Stomach (tissue), 4 donors: Measurements from ENCODE around the gene GET3.

Source experiments
- POLR2A ChIP-seq, 4 donors: fragments of 450-650 bp; IDR thresholded peaks; one replicate each; pipeline ENCODE4 v1.6.1; 2016; ENCODE audit warnings: antibody characterized with exemption in 4 of 4, control low read depth in 2 of 4, mild to moderate bottlenecking in 1 of 4, moderate library complexity in 1 of 4
- POLR2AphosphoS5 ChIP-seq, 3 donors: sonication (generic); formaldehyde crosslinking; IDR thresholded peaks; one replicate each; pipeline ENCODE4 v1.6.1; 2016; ENCODE audit warnings: antibody characterized with exemption in 3 of 3
- TF ChIP-seq, protein P1 (sequence below), 7 experiments: fragments of 450-650 bp in 4 of 7; fragments of 200-600 bp in 3 of 7; sonication (generic) in 3 of 7; IDR thresholded peaks; one replicate each; pipeline ENCODE4 v1.5.1; 2016 to 2019; ENCODE audit warnings: antibody characterized with exemption in 7 of 7, control low read depth in 2 of 7, mild to moderate bottlenecking in 1 of 7

DNA sequence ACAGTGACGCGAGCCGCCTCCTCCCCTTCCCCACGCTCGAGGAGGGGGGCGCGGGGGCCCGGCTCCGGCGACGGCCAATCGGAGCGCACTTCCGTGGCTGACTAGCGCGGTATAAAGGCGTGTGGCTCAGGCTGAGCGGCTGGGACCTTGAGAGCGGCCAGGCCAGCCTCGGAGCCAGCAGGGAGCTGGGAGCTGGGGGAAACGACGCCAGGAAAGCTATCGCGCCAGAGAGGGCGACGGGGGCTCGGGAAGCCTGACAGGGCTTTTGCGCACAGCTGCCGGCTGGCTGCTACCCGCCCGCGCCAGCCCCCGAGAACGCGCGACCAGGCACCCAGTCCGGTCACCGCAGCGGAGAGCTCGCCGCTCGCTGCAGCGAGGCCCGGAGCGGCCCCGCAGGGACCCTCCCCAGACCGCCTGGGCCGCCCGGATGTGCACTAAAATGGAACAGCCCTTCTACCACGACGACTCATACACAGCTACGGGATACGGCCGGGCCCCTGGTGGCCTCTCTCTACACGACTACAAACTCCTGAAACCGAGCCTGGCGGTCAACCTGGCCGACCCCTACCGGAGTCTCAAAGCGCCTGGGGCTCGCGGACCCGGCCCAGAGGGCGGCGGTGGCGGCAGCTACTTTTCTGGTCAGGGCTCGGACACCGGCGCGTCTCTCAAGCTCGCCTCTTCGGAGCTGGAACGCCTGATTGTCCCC lies 54.2 kb downstream of the GET3 start, which contains the start of gene JUNB:
- peak; percentile 100 for TF ChIP-seq POLR2AphosphoS5 (IDR thresholded peaks at IDR 0.05)
- TF ChIP-seq, protein P1, sequence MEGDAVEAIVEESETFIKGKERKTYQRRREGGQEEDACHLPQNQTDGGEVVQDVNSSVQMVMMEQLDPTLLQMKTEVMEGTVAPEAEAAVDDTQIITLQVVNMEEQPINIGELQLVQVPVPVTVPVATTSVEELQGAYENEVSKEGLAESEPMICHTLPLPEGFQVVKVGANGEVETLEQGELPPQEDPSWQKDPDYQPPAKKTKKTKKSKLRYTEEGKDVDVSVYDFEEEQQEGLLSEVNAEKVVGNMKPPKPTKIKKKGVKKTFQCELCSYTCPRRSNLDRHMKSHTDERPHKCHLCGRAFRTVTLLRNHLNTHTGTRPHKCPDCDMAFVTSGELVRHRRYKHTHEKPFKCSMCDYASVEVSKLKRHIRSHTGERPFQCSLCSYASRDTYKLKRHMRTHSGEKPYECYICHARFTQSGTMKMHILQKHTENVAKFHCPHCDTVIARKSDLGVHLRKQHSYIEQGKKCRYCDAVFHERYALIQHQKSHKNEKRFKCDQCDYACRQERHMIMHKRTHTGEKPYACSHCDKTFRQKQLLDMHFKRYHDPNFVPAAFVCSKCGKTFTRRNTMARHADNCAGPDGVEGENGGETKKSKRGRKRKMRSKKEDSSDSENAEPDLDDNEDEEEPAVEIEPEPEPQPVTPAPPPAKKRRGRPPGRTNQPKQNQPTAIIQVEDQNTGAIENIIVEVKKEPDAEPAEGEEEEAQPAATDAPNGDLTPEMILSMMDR (IDR thresholded peaks at IDR 0.05): no peak
- peak in 3 of 4 donors; percentile 97 to 100 (median 100) for TF ChIP-seq POLR2A (IDR thresholded peaks at IDR 0.05)
